Prostate gland (tissue), 2 donors: ENCODE results near the gene ZNF578.
"Not testable (repeated sequence)": the region's sequence is repeated elsewhere in the genome, so short reads cannot be mapped to it uniquely, and the experiment has no call there.

Experiments
- POLR2A ChIP-seq: fragments of 450-650 bp; IDR thresholded peaks from one replicate; pipeline ENCODE4 v1.6.1; 2016; ENCODE audit warnings: antibody characterized with exemption, mild to moderate bottlenecking
- POLR2AphosphoS5 ChIP-seq: sonication (generic); formaldehyde crosslinking; IDR thresholded peaks from one replicate; pipeline ENCODE4 v1.6.1; 2017; ENCODE audit warnings: antibody characterized with exemption
- TF ChIP-seq, protein P1 (sequence below), 4 experiments: fragments of 200-600 bp in 2 of 4; fragments of 450-650 bp in 2 of 4; sonication (generic) in 2 of 4; IDR thresholded peaks; 1 replicate in 3 of 4; 2 replicates in 1 of 4; pipeline ENCODE4 v1.5.1; 2016 to 2019; ENCODE audit warnings: antibody characterized with exemption in 4 of 4, mild to moderate bottlenecking in 2 of 4, moderate library complexity in 2 of 4

DNA sequence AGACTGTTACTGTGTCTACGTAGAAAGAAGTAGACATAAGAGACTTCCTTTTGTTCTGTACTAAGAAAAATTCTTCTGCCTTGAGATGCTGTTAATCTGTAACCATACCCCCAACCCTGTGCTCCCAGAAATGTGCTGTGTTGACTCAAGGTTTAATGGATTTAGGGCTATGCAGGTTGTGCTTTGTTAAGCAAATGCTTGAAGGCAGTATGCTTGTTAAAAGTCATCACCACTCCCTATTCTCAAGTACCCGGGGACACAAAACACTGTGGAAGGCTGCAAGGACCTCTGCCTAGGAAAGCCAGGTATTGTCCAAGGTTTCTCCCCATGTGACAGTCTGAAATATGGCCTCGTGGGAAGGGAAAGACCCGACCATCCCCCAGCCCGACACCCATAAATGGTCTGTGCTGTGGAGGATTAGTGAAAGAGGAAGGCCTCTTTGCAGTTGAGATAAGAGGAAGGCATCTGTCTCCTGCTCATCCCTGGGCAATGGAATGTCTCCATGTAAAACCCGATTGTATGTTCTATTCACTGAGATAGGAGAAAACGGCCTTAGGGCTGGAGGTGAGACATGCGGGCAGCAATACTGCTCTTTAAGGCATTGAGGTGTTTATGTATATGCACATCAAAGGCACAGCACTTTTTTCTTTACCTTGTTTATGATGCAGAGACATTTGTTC is 32.3 kb downstream of the ZNF578 start:
- not testable (repeated sequence) for TF ChIP-seq POLR2A, POLR2AphosphoS5
- TF ChIP-seq, protein P1, sequence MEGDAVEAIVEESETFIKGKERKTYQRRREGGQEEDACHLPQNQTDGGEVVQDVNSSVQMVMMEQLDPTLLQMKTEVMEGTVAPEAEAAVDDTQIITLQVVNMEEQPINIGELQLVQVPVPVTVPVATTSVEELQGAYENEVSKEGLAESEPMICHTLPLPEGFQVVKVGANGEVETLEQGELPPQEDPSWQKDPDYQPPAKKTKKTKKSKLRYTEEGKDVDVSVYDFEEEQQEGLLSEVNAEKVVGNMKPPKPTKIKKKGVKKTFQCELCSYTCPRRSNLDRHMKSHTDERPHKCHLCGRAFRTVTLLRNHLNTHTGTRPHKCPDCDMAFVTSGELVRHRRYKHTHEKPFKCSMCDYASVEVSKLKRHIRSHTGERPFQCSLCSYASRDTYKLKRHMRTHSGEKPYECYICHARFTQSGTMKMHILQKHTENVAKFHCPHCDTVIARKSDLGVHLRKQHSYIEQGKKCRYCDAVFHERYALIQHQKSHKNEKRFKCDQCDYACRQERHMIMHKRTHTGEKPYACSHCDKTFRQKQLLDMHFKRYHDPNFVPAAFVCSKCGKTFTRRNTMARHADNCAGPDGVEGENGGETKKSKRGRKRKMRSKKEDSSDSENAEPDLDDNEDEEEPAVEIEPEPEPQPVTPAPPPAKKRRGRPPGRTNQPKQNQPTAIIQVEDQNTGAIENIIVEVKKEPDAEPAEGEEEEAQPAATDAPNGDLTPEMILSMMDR (IDR thresholded peaks at IDR 0.05): not testable (repeated sequence)
